KMS-11 (cell line): ENCODE results near the gene PCCA.

Experiments used
- H2AFZ ChIP-seq: fragments of 200-600 bp; sonication (generic); 2 replicates; pipeline ENCODE4 v1.6.1; 2016; ENCODE audit warnings: antibody characterized with exemption, mixed run types, low read depth
- H3K27ac ChIP-seq: fragments of 200-600 bp; sonication (generic); 2 replicates; pipeline ENCODE4 v1.6.1; 2016; ENCODE audit warnings: mild to moderate bottlenecking, mixed run types
- H3K27me3 ChIP-seq: fragments of 200-600 bp; sonication (generic); 2 replicates; pipeline ENCODE4 v1.6.1; 2017; ENCODE audit warnings: mild to moderate bottlenecking, low read depth, mixed run types, moderate library complexity; ENCODE audit not compliant: insufficient read depth
- H3K36me3 ChIP-seq: fragments of 200-600 bp; sonication (generic); 2 replicates; pipeline ENCODE4 v1.6.1; 2017; ENCODE audit warnings: mild to moderate bottlenecking, mixed run types; ENCODE audit not compliant: insufficient read depth
- H3K4me1 ChIP-seq: fragments of 200-600 bp; sonication (generic); 2 replicates; pipeline ENCODE4 v1.6.1; 2016; ENCODE audit warnings: mild to moderate bottlenecking, low read depth, mixed run types; ENCODE audit not compliant: poor library complexity, severe bottlenecking
- H3K4me2 ChIP-seq: fragments of 200-600 bp; sonication (generic); 2 replicates; pipeline ENCODE4 v1.7.0; 2016; ENCODE audit warnings: mild to moderate bottlenecking, mixed run types
- H3K4me3 ChIP-seq: fragments of 200-600 bp; sonication (generic); IDR thresholded peaks from 2 replicates; pipeline ENCODE4 v1.6.1; 2017; ENCODE audit warnings: low read depth, low read length, mixed read lengths; ENCODE audit not compliant: insufficient read depth
- H3K79me2 ChIP-seq: fragments of 200-600 bp; sonication (generic); 2 replicates; pipeline ENCODE4 v1.6.1; 2016; ENCODE audit warnings: low read depth, mixed run types; ENCODE audit not compliant: insufficient read depth
- H3K9ac ChIP-seq: fragments of 200-600 bp; sonication (generic); 2 replicates; pipeline ENCODE4 v1.6.1; 2016; ENCODE audit warnings: mild to moderate bottlenecking, mixed run types
- H4K20me1 ChIP-seq: fragments of 200-600 bp; sonication (generic); 2 replicates; pipeline ENCODE4 v1.6.1; 2016; ENCODE audit warnings: mild to moderate bottlenecking, mixed run types; ENCODE audit not compliant: insufficient read depth
- CTCF ChIP-seq: fragments of 200-600 bp; sonication (generic); conservative IDR thresholded peaks from 2 replicates; pipeline ENCODE4 v1.6.1; 2017; ENCODE audit warnings: low read depth, mild to moderate bottlenecking, antibody characterized with exemption, low read length, moderate library complexity, mixed read lengths

The PCCA gene

GRCh38 chr13:100196375-100196774 is 107.5 kb downstream of the PCCA start:
- Histone ChIP-seq H3K27ac (no peak overlapping the region), H4K20me1 (no peaks in the 10 kb centered on the region), H3K27me3 (no peaks in the 10 kb centered on the region), H3K79me2 (no peaks in the 10 kb centered on the region), H3K36me3 (no peaks in the 10 kb centered on the region), H3K4me3 (no peak overlapping the region), H3K4me1 (peaks cover 11% of the 10 kb centered on the region), H3K4me2 (no peak overlapping the region), H3K9ac (no peak overlapping the region), H2AFZ (no peak overlapping the region)
- TF ChIP-seq CTCF: no peak

- Histone ChIP-seq H3K4me3 (no peak overlapping the region), H3K27me3 (no peaks in the 10 kb centered on the region), H3K4me1 (peaks cover 11% of the 10 kb centered on the region), H3K4me2 (no peak overlapping the region), H3K27ac (no peak overlapping the region), H4K20me1 (no peaks in the 10 kb centered on the region), H3K79me2 (no peaks in the 10 kb centered on the region), H2AFZ (no peak overlapping the region), H3K36me3 (no peaks in the 10 kb centered on the region), H3K9ac (no peak overlapping the region)
- TF ChIP-seq CTCF: no peak
Observed at GRCh38 chr13:100197116-100197515, 108.2 kb downstream of the PCCA start.

GRCh38 chr13:100197591-100198365 is 108.9 kb downstream of the PCCA start:
- H3K4me1 ChIP-seq: peaks cover 11% of the 10 kb centered on the region
- no peaks in the 10 kb centered on the region for H3K27me3 ChIP-seq
- no peaks in the 10 kb centered on the region for H4K20me1 ChIP-seq
- H3K9ac ChIP-seq: no peak overlapping the region
- H3K79me2 ChIP-seq: no peaks in the 10 kb centered on the region
- no peak overlapping the region for H3K4me3 ChIP-seq
- H2AFZ ChIP-seq: no peak overlapping the region
- no peaks in the 10 kb centered on the region for H3K36me3 ChIP-seq
- H3K27ac ChIP-seq: no peak overlapping the region
- no peak overlapping the region for H3K4me2 ChIP-seq
- no peak for TF ChIP-seq CTCF

GRCh38 chr13:100203696-100204367 is 114.9 kb downstream of the PCCA start:
- H3K4me2 ChIP-seq: no peak overlapping the region
- H3K36me3 ChIP-seq: no peaks in the 10 kb centered on the region
- H3K27ac ChIP-seq: no peak overlapping the region
- H3K9ac ChIP-seq: no peak overlapping the region
- no peaks in the 10 kb centered on the region for H3K4me1 ChIP-seq
- no peaks in the 10 kb centered on the region for H4K20me1 ChIP-seq
- H3K27me3 ChIP-seq: no peaks in the 10 kb centered on the region
- no peak for TF ChIP-seq CTCF
- no peak overlapping the region for H2AFZ ChIP-seq
- no peaks in the 10 kb centered on the region for H3K79me2 ChIP-seq
- H3K4me3 ChIP-seq: no peak overlapping the region
